ENCODE data around the gene IHH. TPM values are rescaled to one million over a fixed set of nuclear protein-coding genes. Genes with fewer than 3 reads are reported as not detected.

The IHH gene
- total RNA-seq, 2 donors from 2014 or later: 72.7 to 85.5 TPM

DNA sequence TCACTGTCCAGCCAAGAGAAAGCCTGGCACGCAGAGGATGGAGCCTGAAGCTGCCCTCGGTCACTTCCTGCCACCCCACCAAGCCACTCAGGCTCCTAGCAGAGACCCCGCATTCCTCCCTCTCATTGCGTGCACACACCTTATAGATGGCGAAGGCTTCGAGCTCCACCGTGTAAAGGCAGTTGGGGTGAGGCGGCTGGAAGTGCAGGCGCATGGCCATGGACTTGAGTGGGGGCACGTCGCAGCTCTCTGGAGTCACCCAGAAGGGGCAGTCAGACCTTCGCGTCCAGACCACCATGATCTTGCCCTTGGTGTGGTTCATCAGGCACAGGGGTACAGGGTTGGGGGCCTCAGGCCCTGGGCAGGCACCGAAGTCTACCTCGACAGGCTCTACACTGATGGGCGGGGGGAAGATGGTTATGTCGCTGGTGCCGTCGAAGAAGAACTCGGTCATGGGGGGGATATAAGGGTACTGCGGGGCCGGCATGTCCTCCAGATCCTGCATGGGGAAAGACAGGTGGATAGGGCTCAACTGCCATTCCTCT lies 33.1 kb downstream of the IHH start:
- ATAC-seq (no peak), DNase-seq (no peak)
- intact Hi-C loops (cut with DNase I, micrococcal nuclease): loop anchor here in 1 of 2 donors (10.0 kb wide), 1 partner anchor 127 kb away; no protein-coding TSS in a partner anchor

DNA sequence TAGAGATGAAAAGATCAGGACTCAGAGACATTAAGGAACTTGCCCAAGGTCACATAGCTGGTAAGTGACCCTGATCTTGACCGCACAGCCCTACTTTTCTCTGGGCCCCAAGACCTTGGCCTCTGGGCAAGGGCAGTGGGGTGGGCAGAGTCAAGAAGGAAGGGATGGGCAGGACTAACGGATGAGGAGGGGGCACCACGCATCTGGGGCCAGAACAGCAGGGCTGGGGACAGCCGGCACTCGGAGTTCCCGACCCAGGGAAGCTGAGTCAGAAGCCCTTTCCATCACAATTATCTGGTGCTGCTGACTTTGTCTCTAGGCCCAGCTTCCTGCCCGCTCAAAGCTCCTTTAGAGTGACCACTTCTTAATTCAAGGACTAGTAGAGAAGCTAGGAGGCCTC lies 33.8 kb downstream of the IHH start:
- intact Hi-C loops (cut with DNase I, micrococcal nuclease): loop anchor here in 1 of 2 donors (10.0 kb wide), 1 partner anchor 128 kb away; no protein-coding TSS in a partner anchor
- no peak for ATAC-seq
- DNase-seq: no peak

DNA sequence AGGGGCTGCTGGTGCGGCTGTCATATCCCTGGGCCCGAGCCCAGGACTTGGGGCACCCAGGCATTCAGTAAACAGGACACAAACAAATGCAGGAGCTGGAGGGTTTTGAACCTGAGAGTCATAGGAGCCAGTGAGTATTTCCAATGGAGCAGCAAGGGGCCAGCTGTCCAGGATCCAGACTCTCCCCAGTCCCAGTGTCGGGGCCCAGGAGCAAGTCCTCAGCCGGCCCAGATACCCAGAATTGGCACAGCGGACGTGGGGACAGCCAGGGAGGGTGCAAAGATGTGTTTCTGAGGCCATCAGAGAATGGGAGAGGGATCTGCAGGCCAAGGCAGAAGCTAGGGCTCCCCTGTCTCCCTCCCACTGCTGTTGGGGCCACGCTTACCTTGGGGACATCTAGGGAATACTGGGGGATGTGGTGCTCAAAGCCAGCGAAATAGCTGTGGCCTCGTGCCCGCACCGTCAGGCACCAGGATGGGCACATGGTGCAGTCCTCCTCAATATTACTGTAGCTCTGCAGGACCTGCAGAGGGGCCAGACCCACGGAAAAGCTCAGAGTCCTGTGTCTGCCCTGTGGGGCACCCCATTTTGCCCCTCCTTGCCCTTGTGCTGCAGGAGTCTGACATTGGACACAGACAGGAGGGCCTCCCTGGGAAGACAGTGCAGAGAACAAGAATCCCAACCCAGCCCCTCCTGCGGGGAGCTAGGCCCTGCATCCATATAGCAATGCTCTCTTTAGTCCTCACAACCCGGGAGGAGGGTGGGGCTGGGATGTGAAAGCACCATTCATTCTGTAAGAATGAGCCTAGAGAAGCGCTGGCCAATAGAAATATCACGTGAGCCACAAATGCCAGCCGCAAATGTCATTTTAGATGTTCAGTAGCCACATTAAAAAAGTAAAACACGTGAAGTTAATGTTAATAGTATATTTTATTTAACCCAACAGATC lies 34.8 kb downstream of the IHH start:
- ATAC-seq (no peak), DNase-seq (no peak)
- intact Hi-C loops (cut with DNase I, micrococcal nuclease): loop anchor here in 1 of 2 donors (10.0 kb wide), 1 partner anchor 129 kb away; no protein-coding TSS in a partner anchor

DNA sequence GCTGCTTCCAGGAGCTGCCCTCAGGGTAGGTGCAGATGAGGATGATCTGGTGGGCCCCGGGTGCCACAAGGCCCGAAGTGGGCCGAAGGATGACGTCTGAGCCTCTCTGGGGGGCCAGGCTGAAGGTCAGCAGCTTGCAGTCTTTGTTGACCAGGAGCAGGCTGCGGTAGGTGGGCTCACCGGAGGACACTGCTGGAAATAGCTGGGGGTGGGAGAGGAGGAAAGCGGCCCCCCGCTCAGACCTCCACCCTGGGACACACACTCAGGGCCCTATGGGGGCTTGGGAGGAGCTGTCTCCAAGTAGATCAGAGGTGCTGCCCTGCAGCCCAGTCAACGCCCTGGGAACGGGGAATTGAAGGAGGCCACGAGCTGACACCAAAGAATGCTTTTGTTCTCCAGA lies 36.7 kb downstream of the IHH start:
- intact Hi-C loops (cut with DNase I, micrococcal nuclease): loop anchor here in 1 of 2 donors (10.0 kb wide), 1 partner anchor 131 kb away; no protein-coding TSS in a partner anchor
- DNase-seq: no peak

DNA sequence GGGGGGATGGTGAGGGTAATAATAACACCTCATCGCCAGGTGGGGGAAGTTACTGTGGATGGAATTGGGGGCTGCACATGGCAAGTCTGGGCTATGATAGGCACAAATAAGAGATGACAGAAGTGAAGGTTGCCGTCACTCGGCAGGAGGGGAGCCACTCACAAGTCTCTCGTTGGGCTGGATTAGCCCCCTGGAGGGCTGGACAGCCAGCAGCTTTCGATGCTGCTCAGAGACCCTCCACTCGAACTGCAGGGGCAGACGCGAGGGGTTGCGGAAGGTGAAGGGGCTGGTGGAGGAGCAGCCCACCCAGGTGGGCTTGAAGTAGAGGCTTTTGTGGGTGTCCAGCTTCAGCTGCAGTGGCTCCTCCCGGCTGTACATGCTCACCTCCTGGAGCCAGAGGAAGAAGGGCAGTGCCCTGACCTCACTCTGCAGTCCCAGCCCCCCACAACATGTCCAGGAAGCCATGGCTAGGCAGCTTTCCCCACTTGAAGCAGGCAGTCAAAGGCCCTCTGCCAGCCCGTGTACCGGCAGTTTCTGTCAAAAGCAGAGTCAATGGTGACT lies 37.6 kb downstream of the IHH start:
- intact Hi-C loops (cut with DNase I, micrococcal nuclease): loop anchor here in 1 of 2 donors (10.0 kb wide), 1 partner anchor 132 kb away; no protein-coding TSS in a partner anchor
- no peak for DNase-seq
- no peak for ATAC-seq

More for the DNA sequence above, 36.7 kb downstream of the IHH start:
- no peak for ATAC-seq

DNA sequence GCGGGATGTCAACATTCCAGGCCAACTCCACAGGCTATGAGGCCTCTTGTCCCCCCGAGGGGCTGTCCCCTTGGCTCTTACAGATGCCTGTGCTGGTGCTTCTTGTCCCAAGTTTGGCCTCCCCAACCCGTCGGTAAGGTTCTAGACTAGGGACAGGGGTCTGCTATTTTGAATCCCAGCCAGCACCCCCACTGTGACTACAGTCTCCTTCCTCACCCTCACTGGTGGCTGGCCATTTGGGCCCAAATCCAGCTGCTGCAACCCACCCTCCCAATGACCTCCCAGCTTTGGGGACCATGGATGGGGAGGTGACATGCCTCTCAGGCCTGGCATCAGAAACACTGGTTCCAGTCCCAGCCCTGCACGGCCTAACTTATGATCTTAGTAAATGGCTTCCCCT lies 38.1 kb downstream of the IHH start:
- DNase-seq (no peak), ATAC-seq (no peak)
- intact Hi-C loops (cut with DNase I, micrococcal nuclease): loop anchor here in 1 of 2 donors (10.0 kb wide), 1 partner anchor 132 kb away; no protein-coding TSS in a partner anchor

DNA sequence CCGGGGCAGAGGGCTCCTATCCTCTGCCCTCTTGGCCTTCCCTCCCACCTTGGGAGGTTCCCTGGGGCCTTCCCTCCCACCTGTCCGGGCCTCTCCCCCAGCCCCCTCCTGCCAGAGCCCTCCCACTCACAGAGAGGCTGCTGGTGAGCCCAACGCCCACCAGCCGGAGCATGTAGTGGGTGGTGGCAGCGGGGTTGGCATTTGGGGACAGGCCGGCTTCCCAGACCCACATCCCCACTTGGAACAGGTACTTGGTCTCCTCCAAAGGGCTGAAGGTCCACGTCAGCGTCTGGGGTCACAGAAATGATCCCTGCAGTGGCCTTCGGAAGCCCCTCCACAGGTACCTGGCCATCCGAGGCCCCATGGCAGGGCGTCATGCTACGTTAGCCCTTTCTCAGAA lies 38.7 kb downstream of the IHH start:
- DNase-seq (no peak), ATAC-seq (no peak)
- intact Hi-C loops (cut with DNase I, micrococcal nuclease): loop anchor here in 1 of 2 donors (10.0 kb wide), 1 partner anchor 133 kb away; no protein-coding TSS in a partner anchor

DNA sequence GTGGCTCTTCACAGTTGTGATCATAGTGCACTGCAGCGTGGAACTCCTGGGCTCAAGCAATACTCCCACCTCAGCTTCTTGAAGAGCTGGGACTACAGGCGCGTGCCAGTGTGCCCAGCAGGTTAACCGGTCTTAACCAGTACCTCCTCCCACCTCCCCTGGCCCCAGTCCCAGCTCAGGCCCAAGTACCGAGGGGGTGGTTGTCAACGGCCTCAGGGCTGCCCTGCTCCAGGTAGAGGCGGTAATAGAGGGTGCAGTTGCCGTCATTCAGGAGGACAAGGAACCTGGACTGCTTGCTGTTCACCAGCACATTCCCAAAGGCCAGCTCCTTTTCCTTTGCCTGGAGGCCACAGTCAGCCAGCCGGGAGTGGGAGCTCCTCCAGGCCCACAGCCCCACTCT lies 39.1 kb downstream of the IHH start:
- DNase-seq: no peak
- ATAC-seq: no peak
- intact Hi-C loops (cut with DNase I, micrococcal nuclease): loop anchor here in 1 of 2 donors (10.0 kb wide), 1 partner anchor 133 kb away; no protein-coding TSS in a partner anchor

DNA sequence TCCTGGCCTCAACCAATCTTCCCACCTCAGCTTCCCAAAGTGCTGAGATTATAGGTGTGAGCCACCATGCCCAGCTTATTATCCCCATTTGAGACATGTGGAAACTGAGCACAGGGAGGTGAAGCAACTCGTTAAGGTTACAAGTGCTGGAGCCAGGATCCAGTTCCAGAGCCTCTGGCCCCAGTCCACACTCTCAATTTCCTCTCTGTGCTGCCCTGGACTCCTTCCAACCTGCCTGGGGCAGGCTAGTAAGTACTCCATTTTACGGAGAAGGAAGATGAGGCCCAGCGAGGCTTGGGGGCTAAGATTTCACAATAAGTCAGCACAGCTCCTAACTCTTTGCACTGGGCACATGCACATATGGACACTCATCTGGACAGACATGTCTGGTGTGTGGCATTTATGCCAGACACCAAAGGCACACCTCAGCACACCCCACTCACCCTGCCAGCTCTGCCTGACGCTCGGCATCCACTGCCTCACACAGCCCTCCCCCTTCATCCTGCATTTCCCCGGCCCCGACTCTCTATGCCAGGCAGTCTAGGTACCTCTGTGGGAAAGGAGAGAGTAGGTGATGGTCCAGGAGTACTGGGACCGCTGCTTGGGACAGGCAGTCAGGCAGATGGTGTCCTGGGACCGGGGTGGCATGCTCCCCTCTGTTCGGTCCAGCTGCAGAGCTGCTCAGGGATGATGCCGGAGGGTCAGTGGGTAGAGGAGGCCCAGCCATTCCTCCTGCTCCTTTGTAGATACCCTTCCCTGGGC lies 39.9 kb downstream of the IHH start:
- no peak for ATAC-seq
- no peak for DNase-seq
- intact Hi-C loops (cut with DNase I, micrococcal nuclease): loop anchor here in 1 of 2 donors (10.0 kb wide), 1 partner anchor 134 kb away; no protein-coding TSS in a partner anchor

DNA sequence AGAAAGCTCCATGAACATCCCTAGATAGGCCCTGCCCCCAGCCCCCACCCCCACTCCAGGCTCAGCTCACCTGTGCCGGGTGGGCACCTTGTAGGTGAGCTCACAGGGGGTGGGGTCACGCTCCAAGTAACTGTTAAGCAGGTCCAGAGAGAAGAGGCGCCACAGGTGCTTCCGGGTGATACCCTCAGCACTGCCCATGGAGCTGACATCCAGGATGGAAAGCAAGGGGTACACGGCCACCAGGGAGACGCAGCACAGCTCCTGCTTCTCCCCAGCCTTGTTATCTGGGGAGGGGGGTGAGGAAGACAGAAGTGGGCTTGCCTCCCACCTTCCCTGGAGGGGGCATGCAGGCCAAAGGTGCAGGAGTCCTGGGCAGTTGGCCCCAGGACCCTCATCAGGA lies 41.3 kb downstream of the IHH start:
- DNase-seq (no peak), ATAC-seq (no peak)
- intact Hi-C loops (cut with DNase I, micrococcal nuclease): no loop called here

DNA sequence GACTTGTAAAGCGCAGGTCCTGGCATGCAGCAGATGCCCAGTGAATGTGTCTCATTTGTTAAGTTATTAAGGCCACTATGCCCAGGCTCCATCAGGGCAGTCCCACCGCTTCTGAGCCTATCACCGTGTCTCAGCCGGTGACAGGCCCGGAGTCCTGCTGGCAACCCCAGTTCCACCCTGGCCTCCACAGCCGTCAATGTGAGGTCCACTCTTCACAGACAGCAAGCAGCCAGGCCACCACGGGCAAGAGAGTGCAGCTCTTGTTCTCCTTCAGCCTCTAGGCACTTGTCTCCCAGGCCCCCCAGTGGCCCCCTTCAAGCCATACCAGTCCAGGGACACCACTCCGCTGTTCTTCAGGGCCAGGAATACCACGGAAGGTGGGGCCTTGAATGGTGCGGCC lies 42.0 kb downstream of the IHH start:
- no peak for ATAC-seq
- DNase-seq: no peak
- intact Hi-C loops (cut with DNase I, micrococcal nuclease): no loop called here

DNA sequence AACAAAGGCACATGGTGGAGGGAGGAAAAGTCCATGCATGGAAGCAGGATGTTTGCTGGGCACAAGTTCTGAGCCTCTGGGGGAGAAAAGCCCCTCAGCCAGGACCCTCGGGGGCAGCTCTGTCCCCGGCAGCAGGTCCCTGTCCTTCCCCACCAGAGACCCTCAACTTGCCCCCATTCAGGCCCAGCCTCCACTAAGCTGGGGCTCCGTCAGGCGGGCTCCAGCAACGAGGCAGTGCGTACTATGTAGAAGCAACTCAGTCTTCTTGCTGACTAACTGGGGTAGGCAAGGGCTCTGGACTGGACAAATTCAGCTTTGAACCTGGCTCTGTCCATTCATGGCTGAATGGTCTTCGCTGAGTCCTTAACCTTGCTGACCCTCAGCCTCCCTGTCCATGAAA lies 42.4 kb downstream of the IHH start:
- DNase-seq (no peak), ATAC-seq (no peak)
- intact Hi-C loops (cut with DNase I, micrococcal nuclease): no loop called here

DNA sequence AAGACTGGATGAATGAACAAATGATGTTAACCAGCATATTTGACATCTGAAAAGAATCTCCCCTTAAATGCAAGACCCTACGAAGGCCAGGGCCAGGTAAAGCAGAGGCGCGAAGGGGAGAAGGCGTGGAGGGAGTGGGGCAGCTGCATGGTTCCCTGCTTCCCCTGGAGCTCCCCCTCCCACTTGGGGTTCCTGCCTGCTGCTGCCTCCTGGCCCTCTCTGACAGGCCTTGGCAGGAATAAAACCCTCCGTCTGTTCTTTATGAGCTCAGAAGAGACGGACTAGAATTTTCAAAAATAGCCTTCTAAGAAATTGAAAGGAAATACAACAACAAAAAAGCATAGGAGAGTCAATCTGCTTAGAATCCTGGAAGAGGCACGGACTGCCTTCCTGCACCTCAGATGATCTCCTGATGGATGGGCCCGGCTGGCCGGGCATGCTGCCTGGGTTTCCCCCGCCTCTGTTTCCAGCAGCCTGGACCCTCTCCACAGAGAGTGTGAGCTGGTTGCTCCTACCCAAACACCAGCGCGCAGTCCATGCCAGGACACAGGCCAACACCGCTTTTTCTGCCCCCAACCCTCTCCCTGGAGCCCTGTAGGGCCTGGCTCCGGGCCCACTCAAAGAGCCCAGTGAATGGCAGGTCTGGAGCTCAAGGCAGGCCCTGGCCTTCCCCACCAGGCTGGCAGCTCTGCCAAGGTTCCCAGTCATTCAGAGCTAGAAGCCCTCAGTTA lies 43.4 kb downstream of the IHH start:
- ATAC-seq: no peak
- intact Hi-C loops (cut with DNase I, micrococcal nuclease): no loop called here
- DNase-seq: no peak

DNA sequence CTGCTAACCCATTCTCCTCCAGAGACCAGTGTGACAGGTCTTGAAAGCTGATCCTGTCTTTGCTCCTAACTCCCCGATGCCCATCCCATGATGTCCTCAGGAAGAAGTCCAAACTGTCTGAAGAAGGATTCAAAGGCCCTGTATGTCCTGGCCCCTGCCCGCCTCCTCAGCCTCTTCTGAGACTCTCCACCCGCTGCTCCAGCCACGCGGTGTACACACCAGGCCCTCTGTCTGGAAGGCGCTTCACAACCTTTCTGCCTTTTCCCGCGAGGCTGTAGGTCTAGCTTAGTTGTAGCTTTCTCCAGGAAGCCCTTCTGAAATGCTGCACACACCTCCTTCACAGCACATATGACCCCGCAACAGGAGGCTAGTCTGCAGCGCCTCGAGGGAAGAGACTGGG lies 44.0 kb downstream of the IHH start:
- no peak for DNase-seq
- no peak for ATAC-seq
- intact Hi-C loops (cut with DNase I, micrococcal nuclease): no loop called here

DNA sequence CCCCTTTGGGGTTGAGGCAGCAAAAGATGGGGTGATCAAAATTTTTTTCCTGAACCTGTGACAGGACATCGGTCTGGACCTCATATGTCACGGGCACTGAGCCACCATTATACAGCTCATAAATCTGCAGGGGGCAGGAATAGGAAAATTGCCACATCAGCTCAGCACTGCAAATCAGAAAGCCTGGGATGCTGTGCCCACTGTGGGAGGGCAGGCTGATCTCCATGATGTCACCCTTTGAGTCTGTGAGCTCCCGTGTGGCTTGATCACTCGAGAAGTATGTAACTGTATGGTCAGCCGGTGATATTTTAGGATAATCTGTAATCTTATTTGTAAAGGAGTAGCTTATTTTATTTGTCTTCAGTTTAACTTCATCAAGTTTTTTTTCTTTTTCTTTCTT lies 49.8 kb downstream of the IHH start:
- intact Hi-C loops (cut with DNase I, micrococcal nuclease): no loop called here
- ATAC-seq: no peak

DNA sequence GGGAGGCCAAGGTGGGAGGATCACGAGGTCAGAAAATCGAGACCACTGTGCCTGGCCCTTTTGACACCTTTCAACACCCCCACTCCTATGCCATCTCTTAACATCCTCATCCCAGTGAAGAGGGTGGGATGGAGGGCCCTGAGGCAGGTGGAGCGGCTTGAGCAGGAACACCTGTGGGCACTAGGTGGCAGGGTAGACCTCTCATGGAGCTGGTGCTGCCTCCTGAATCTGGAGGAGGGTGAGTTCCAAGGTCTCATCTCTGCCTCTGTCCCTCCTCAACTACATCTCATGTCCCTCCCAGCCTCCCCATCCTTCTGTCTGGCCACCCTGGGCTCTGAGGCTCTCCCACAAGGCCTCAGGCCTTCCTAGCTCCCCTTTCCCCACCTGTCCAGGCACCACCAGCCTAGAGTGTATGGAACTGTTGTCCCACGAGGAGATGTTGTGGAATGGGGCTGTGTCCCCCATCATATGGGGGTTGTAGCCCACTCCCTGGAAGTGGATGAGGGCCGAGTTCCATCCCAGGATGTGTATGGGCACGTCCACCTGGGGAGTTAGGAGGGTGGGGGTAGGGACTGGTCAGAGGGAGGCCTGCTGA lies 50.5 kb downstream of the IHH start:
- intact Hi-C loops (cut with DNase I, micrococcal nuclease): no loop called here
- ATAC-seq: peak; percentile 91
- peak in 1 of 2 donors; percentile 47 for DNase-seq

More for the DNA sequence above, 49.8 kb downstream of the IHH start:
- no peak for DNase-seq

DNA sequence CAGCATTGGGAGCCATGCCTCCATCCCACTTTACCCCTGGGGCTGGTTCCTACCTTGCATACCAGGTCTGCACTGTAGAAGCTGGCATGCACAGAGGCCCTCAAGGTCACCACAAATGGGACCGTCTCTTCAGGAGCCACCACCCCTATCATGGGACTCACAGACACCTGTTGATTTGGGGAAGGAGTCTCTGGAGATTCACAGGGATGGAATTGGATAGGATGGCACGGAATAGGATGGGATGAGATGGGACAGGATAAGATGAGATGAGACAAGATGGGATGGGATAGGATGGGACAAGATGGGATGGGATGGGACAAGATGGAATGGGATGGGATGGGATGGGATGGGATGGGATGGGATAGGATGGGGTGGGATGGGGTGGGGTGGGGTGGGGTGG lies 51.4 kb downstream of the IHH start:
- ATAC-seq: no peak
- intact Hi-C loops (cut with DNase I, micrococcal nuclease): no loop called here
- DNase-seq: no peak
